ENCODE data around the gene ARL13B. TPM values are rescaled to one million over a fixed set of nuclear protein-coding genes. Genes with fewer than 3 reads are reported as not detected.
"Not testable (repeated sequence)": the region's sequence is repeated elsewhere in the genome, so short reads cannot be mapped to it uniquely, and the experiment has no call there.

ARL13B gene
- total RNA-seq, 1 donor from 2014 or later: 15.2 TPM

DNA sequence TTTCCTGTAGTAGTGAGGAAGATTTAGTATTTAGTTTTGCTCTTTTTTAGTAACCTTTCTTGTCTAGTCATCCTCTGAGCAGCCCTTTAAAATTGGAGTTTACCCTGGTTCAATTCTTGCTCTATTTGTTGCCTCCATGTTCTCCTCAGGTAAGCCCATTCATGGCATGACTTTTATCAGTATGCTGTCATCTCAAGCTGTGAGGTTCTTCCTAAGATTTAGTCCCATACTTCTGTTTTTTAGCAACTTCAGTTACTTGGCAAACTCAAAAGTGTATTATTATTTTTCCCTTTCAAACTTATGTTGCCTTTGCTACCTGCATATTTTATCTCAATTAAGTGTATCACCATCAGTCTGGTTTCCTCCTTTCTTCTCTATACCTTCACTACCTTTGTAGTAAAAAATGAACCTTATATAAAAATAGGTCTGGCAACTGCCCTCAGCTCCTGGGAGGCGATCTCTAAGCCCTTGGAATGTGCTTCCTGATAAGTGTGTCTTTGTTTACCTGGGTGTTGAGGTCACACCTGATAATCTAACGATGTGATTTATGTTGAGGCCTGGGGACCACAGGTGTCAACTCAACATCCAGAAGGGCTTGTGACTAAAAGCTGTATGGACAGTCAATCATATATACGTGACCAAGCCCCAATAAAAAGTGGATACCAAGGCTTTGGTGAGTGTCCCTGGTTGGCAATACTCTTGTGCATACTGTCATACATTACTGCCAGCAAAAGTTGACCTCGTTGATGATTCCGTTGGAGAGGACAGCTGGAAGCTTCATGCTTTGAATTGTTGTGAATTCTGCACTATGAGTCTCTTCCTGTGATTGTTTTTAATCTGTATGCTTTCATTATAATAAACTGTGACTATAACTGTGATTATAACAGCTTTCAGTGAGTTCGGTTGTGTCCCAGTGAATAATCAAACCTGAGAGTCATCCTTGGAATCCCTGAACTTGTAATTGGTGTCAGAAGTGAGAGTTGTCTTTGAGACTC is 86.8 kb downstream of the ARL13B start:
- Mint-ChIP-seq H3K27me3 (no peaks in the 10 kb centered on the region), H3K27ac (peak overlapping the region; percentile 4), H3K36me3 (ENCODE audit: insufficient read depth) (peaks cover 19% of the 10 kb centered on the region), H3K4me3 (ENCODE audit: low read depth) (no peak overlapping the region), H3K9me3 (ENCODE audit: low read depth) (no peaks in the 10 kb centered on the region), H3K4me1 (ENCODE audit: low read depth) (peaks cover 26% of the 10 kb centered on the region)
- DNase-seq (ENCODE audit: low spot score, unreplicated experiment): no peak
- TF ChIP-seq, protein P1, sequence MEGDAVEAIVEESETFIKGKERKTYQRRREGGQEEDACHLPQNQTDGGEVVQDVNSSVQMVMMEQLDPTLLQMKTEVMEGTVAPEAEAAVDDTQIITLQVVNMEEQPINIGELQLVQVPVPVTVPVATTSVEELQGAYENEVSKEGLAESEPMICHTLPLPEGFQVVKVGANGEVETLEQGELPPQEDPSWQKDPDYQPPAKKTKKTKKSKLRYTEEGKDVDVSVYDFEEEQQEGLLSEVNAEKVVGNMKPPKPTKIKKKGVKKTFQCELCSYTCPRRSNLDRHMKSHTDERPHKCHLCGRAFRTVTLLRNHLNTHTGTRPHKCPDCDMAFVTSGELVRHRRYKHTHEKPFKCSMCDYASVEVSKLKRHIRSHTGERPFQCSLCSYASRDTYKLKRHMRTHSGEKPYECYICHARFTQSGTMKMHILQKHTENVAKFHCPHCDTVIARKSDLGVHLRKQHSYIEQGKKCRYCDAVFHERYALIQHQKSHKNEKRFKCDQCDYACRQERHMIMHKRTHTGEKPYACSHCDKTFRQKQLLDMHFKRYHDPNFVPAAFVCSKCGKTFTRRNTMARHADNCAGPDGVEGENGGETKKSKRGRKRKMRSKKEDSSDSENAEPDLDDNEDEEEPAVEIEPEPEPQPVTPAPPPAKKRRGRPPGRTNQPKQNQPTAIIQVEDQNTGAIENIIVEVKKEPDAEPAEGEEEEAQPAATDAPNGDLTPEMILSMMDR (IDR thresholded peaks at IDR 0.05; ENCODE audit: unreplicated experiment): no peak

DNA sequence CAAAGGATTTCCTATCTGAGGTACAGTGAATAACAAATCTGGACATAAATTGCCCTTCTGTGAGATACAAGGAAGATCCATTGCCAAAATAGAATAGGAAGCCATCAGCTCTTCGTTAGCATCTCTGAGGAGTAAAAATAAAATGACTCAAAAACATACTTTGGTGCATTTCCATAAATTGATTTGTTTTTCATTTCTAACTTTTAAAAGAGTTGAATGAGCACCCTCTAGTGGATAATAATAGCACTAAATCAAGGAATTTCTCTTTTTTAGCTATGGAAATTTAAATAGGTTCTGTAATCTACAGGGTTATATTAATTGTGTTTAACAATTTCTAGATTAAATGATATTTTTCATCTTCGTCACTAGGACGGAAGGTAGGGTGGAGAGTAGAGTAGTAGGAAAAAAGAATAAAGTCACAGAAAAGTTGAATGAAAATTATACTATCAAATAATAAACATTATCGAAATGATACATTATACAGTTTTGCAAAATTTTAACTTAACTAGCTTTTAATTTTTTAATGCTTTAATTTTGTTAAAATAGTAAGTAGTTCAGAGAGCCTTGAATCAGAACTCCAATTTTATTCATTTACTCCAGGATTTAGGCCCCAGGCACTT is 89.3 kb downstream of the ARL13B start:
- no peak overlapping the region for H3K27ac Mint-ChIP-seq
- peaks cover 10% of the 10 kb centered on the region for H3K9me3 Mint-ChIP-seq (ENCODE audit: low read depth)
- no peaks in the 10 kb centered on the region for H3K27me3 Mint-ChIP-seq
- no peak overlapping the region for H3K4me3 Mint-ChIP-seq (ENCODE audit: low read depth)
- H3K36me3 Mint-ChIP-seq (ENCODE audit: insufficient read depth): peaks cover 40% of the 10 kb centered on the region
- TF ChIP-seq, protein P1 (IDR thresholded peaks at IDR 0.05; ENCODE audit: unreplicated experiment): peak; percentile 75
- DNase-seq (ENCODE audit: low spot score, unreplicated experiment): no peak
- H3K4me1 Mint-ChIP-seq (ENCODE audit: low read depth): peaks cover 14% of the 10 kb centered on the region

DNA sequence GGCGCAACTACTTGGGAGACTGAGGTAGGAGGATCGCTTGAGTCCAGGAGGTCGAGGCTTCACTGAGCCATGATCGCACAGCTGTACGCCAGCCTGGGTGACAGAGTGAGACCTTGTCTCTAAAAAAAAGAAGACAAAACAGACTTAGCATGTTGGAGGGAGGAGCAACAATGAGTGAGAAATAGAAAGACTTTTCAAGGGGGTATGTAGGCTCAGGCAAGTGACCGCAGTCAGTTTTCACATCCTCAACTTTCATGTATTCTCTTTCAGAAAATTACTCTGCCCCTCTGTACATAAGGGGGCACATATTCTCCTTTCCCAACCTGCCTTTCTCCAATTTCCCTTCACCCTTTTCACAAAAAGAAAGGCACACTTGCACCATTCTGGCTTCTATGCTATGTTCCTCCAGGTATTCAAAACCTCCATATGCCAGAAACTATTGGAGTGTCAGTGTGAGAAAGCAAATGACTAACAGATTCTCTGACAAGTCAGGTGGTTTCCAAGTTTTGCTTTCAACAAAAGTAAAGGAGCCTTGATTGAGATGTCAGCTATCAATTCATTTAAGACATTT is 90.5 kb downstream of the ARL13B start:
- H3K36me3 Mint-ChIP-seq (ENCODE audit: insufficient read depth): peaks cover 39% of the 10 kb centered on the region
- no peak overlapping the region for H3K4me3 Mint-ChIP-seq (ENCODE audit: low read depth)
- TF ChIP-seq, protein P1 (IDR thresholded peaks at IDR 0.05; ENCODE audit: unreplicated experiment): no peak
- H3K4me1 Mint-ChIP-seq (ENCODE audit: low read depth): peaks cover 9% of the 10 kb centered on the region
- no peak overlapping the region for H3K27ac Mint-ChIP-seq
- peaks cover 11% of the 10 kb centered on the region for H3K9me3 Mint-ChIP-seq (ENCODE audit: low read depth)
- DNase-seq (ENCODE audit: low spot score, unreplicated experiment): no peak
- no peaks in the 10 kb centered on the region for H3K27me3 Mint-ChIP-seq

DNA sequence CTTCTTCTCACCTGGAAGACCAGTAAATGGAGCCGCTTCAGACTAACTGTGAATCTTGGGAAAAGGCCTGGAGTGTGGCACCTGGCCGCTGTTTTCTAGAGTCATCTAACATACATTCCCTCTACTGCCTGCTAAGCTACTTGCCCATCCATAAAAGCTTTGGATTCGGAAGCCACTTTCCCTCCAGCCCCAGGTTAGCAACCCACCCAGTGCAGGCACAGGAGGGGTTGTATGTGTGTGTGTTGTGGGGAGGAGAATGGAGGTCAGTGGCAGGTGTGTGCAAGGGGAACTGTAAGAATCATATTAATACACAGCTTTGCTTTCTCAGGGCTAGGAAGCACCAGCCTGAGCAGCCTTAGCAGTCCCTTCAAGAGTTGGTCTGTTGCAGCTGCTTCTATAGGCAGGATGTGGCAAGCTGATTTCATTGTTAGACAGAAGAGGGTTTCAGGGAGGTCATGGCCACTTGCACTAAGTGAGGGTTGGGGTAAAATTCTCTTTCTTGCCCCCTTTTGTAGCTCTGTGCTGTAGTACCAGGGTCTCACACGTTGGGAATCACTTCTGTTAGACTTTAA is 91.8 kb downstream of the ARL13B start:
- H3K4me1 Mint-ChIP-seq (ENCODE audit: low read depth): peaks cover 1% of the 10 kb centered on the region
- peaks cover 44% of the 10 kb centered on the region for H3K36me3 Mint-ChIP-seq (ENCODE audit: insufficient read depth)
- peaks cover 11% of the 10 kb centered on the region for H3K9me3 Mint-ChIP-seq (ENCODE audit: low read depth)
- H3K27me3 Mint-ChIP-seq: no peaks in the 10 kb centered on the region
- DNase-seq (ENCODE audit: low spot score, unreplicated experiment): no peak
- H3K4me3 Mint-ChIP-seq (ENCODE audit: low read depth): no peak overlapping the region
- TF ChIP-seq, protein P1 (IDR thresholded peaks at IDR 0.05; ENCODE audit: unreplicated experiment): no peak
- H3K27ac Mint-ChIP-seq: no peak overlapping the region

DNA sequence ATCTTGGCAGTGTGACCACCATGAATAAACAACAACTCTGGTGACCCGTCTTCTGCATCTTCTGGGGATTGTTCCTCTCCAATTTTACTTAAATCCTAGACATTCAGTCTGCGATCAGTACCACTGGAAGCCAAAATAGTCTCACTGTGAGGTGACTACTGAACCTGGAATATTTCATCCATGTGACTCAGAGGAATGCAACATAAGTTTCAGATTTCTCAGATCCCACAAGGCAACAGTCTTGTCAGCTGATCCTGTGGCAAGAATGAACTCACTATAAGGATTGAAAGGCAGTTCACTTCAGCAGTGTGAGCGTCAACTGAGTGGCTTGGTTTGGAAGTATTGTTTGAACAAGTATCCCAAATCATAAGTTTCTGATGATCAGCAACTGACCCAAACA is 96.1 kb downstream of the ARL13B start:
- DNase-seq (ENCODE audit: low spot score, unreplicated experiment): no peak
- Mint-ChIP-seq H3K36me3 (ENCODE audit: insufficient read depth) (peaks cover 43% of the 10 kb centered on the region), H3K9me3 (ENCODE audit: low read depth) (peaks cover 11% of the 10 kb centered on the region), H3K4me3 (ENCODE audit: low read depth) (no peak overlapping the region), H3K27me3 (no peaks in the 10 kb centered on the region), H3K27ac (no peak overlapping the region), H3K4me1 (ENCODE audit: low read depth) (peaks cover 5% of the 10 kb centered on the region)
- TF ChIP-seq, protein P1 (IDR thresholded peaks at IDR 0.05; ENCODE audit: unreplicated experiment): no peak

DNA sequence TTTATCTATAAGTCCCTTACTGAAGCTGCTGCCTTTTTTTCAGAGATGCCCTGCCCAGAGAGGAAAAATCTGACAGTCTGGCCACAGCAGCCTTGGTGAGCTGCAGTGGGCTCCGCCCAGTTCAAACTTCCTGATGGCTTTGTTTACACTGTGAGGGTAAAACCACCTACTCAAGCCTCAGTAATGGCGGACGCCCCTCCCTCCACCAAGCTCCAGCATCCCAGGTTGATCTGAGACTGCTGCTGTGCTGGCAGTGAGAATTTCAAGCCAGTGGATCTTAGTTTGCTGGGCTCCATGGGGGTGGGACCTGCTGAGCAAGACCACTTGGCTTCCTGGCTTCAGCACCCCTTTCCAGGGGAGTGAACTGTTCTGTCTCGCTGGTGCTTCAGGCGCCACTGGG is 100.6 kb downstream of the ARL13B start:
- H3K36me3 Mint-ChIP-seq (ENCODE audit: insufficient read depth): peaks cover 21% of the 10 kb centered on the region
- H3K27me3 Mint-ChIP-seq; H3K9me3 Mint-ChIP-seq (ENCODE audit: low read depth); DNase-seq (ENCODE audit: low spot score, unreplicated experiment); H3K27ac Mint-ChIP-seq; H3K4me3 Mint-ChIP-seq (ENCODE audit: low read depth); H3K4me1 Mint-ChIP-seq (ENCODE audit: low read depth): not testable (repeated sequence)
